ENCODE results near the gene PCED1A.

PCED1A gene

DNA sequence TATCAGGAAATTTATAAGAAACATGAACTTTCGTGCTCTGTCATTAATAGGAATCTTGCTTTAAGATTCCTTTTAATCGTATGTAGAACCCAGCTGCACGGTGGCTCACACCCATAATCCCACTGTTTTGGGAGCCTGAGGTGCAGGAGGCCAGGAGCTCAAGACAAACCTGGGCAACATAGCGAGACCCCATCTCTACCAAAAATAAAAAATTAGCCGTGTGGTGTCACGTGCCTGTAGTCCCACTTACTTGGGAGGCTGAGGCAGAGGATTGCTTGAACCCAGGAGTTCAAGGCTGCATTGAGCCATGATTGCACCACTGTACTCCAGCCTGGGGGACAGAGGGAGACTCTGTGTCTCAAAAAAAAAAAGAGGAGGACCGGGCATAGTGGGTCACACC, 40.2 kb upstream of the PCED1A start:
- H3K4me3 ChIP-seq (ENCODE audit: low read depth, low read length, poor library complexity, severe bottlenecking) = no peak overlapping the region
- no peaks in the 10 kb centered on the region for H4K20me1 ChIP-seq (ENCODE audit: insufficient read depth, low read length)
- H3K79me2 ChIP-seq (ENCODE audit: insufficient read depth, low read length) = peaks cover 62% of the 10 kb centered on the region
- H3K9me3 ChIP-seq (ENCODE audit: low read length) = no peaks in the 10 kb centered on the region
- no peaks in the 10 kb centered on the region for H3K9me2 ChIP-seq (ENCODE audit: low read depth, low read length)
- no peak overlapping the region for H3K9ac ChIP-seq (ENCODE audit: low read length)
- TF ChIP-seq EZH2 (IDR thresholded peaks at IDR 0.05; ENCODE audit: borderline replicate concordance, low read length) = no peak
- no peak overlapping the region for H3K4me2 ChIP-seq (ENCODE audit: low read length)
- H3K36me3 ChIP-seq (ENCODE audit: insufficient read depth, low read length) = no peaks in the 10 kb centered on the region; the same call in 1 of the 2 replicates
- no peaks in the 10 kb centered on the region for H3K27me3 ChIP-seq (ENCODE audit: insufficient read depth, low read length)
- H3K27ac ChIP-seq (ENCODE audit: low read depth, low read length, poor library complexity, severe bottlenecking) = no peak overlapping the region
- H3K4me1 ChIP-seq (ENCODE audit: insufficient read depth, low read length, severe bottlenecking) = peaks cover 23% of the 10 kb centered on the region
- H3F3A ChIP-seq (ENCODE audit: insufficient read depth, low read length) = no peaks in the 10 kb centered on the region
- no peak overlapping the region for H2AFZ ChIP-seq (ENCODE audit: low read length)

DNA sequence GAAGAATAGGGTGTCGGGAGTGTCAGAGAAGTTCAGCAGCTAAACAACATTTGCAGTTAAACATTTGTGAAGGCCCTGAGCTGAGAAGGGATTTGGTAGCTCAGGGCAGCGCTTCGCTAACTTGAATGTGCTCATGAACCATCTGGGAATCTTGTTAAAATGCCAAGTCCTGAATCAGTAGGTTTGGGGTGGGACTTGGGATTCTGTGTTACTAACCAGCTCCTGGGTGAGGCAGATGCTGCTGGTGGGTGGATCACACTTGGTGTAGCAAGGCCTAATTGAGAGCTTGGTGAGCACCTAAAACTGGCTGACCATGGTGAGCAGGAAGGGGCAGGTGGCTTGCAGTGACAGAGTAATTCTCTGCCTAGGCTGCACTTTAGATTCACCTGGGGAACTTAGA, 38.7 kb upstream of the PCED1A start:
- no peaks in the 10 kb centered on the region for H3K9me2 ChIP-seq (ENCODE audit: low read depth, low read length)
- no peak overlapping the region for H3K9ac ChIP-seq (ENCODE audit: low read length)
- no peak overlapping the region for H3K4me2 ChIP-seq (ENCODE audit: low read length)
- peaks cover 62% of the 10 kb centered on the region for H3K79me2 ChIP-seq (ENCODE audit: insufficient read depth, low read length)
- H3K27ac ChIP-seq (ENCODE audit: low read depth, low read length, poor library complexity, severe bottlenecking) = no peak overlapping the region
- H3K27me3 ChIP-seq (ENCODE audit: insufficient read depth, low read length) = no peaks in the 10 kb centered on the region
- no peak for TF ChIP-seq EZH2 (IDR thresholded peaks at IDR 0.05; ENCODE audit: borderline replicate concordance, low read length)
- TF ChIP-seq, protein P1, sequence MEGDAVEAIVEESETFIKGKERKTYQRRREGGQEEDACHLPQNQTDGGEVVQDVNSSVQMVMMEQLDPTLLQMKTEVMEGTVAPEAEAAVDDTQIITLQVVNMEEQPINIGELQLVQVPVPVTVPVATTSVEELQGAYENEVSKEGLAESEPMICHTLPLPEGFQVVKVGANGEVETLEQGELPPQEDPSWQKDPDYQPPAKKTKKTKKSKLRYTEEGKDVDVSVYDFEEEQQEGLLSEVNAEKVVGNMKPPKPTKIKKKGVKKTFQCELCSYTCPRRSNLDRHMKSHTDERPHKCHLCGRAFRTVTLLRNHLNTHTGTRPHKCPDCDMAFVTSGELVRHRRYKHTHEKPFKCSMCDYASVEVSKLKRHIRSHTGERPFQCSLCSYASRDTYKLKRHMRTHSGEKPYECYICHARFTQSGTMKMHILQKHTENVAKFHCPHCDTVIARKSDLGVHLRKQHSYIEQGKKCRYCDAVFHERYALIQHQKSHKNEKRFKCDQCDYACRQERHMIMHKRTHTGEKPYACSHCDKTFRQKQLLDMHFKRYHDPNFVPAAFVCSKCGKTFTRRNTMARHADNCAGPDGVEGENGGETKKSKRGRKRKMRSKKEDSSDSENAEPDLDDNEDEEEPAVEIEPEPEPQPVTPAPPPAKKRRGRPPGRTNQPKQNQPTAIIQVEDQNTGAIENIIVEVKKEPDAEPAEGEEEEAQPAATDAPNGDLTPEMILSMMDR (IDR thresholded peaks at IDR 0.05; ENCODE audit: low read length) = no peak
- peaks cover 36% of the 10 kb centered on the region for H3K4me1 ChIP-seq (ENCODE audit: insufficient read depth, low read length, severe bottlenecking)
- no peaks in the 10 kb centered on the region for H3K36me3 ChIP-seq (ENCODE audit: insufficient read depth, low read length)
- no peaks in the 10 kb centered on the region for H3F3A ChIP-seq (ENCODE audit: insufficient read depth, low read length)
- no peaks in the 10 kb centered on the region for H4K20me1 ChIP-seq (ENCODE audit: insufficient read depth, low read length)
- no peaks in the 10 kb centered on the region for H3K9me3 ChIP-seq (ENCODE audit: low read length)
- no peak overlapping the region for H2AFZ ChIP-seq (ENCODE audit: low read length)
- no peak overlapping the region for H3K4me3 ChIP-seq (ENCODE audit: low read depth, low read length, poor library complexity, severe bottlenecking)

DNA sequence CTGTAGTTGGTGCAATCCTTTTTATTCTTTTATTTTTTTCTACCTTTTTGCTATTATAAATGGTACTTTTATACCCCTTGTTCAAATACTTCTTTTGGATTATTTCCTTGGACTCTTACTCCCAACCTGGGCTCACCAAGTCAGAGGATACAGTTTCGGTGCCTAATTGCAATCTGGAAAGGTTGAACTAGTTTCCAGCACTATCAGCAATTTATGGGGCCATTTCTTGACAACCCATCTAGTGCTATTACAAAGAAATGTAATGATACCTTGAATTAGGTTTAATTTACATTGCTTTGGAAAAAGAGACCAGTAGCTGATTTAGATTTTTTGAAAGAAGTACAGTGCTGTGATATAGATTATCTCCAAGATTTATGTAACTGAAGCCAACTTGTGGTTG, 38.1 kb upstream of the PCED1A start:
- Histone ChIP-seq H3K79me2 (ENCODE audit: insufficient read depth, low read length) (peaks cover 59% of the 10 kb centered on the region), H3K9ac (ENCODE audit: low read length) (no peak overlapping the region)

More for the DNA sequence above, 38.1 kb upstream of the PCED1A start:
- no peak overlapping the region for H2AFZ ChIP-seq (ENCODE audit: low read length)
- no peaks in the 10 kb centered on the region for H3K9me2 ChIP-seq (ENCODE audit: low read depth, low read length)
- no peak overlapping the region for H3K4me2 ChIP-seq (ENCODE audit: low read length)
- no peaks in the 10 kb centered on the region for H3F3A ChIP-seq (ENCODE audit: insufficient read depth, low read length)
- H3K9me3 ChIP-seq (ENCODE audit: low read length) = no peaks in the 10 kb centered on the region
- no peaks in the 10 kb centered on the region for H3K27me3 ChIP-seq (ENCODE audit: insufficient read depth, low read length)
- H3K36me3 ChIP-seq (ENCODE audit: insufficient read depth, low read length) = no peaks in the 10 kb centered on the region
- TF ChIP-seq, protein P1 (IDR thresholded peaks at IDR 0.05; ENCODE audit: low read length) = no peak
- no peak for TF ChIP-seq EZH2 (IDR thresholded peaks at IDR 0.05; ENCODE audit: borderline replicate concordance, low read length)
- peaks cover 32% of the 10 kb centered on the region for H3K4me1 ChIP-seq (ENCODE audit: insufficient read depth, low read length, severe bottlenecking)
- H4K20me1 ChIP-seq (ENCODE audit: insufficient read depth, low read length) = no peaks in the 10 kb centered on the region
- H3K4me3 ChIP-seq (ENCODE audit: low read depth, low read length, poor library complexity, severe bottlenecking) = no peak overlapping the region
- no peak overlapping the region for H3K27ac ChIP-seq (ENCODE audit: low read depth, low read length, poor library complexity, severe bottlenecking)

All from OCI-LY1 (cell line).